Sigmoid colon (tissue), 4 donors: Measurements from ENCODE around the gene CCDC85C.

ENCODE experiments used
- POLR2A ChIP-seq, 2 donors: fragments of 450-650 bp; IDR thresholded peaks; one replicate each; pipeline ENCODE4 v1.6.1; 2016; ENCODE audit warnings: antibody characterized with exemption in 2 of 2, mild to moderate bottlenecking in 2 of 2, moderate library complexity in 2 of 2
- POLR2AphosphoS5 ChIP-seq, 4 donors: sonication (generic); formaldehyde crosslinking; IDR thresholded peaks; one replicate each; pipeline ENCODE4 v1.6.1; 2017; ENCODE audit warnings: antibody characterized with exemption in 4 of 4
- TF ChIP-seq, protein P1 (sequence below), 4 experiments: fragments of 450-650 bp in 3 of 4; fragments of 200-600 bp in 1 of 4; IDR thresholded peaks; one replicate each; pipeline ENCODE4 v1.5.1; 2016 to 2019; ENCODE audit warnings: antibody characterized with exemption in 4 of 4, mild to moderate bottlenecking in 3 of 4, moderate library complexity in 2 of 4

- TF ChIP-seq, protein P1, sequence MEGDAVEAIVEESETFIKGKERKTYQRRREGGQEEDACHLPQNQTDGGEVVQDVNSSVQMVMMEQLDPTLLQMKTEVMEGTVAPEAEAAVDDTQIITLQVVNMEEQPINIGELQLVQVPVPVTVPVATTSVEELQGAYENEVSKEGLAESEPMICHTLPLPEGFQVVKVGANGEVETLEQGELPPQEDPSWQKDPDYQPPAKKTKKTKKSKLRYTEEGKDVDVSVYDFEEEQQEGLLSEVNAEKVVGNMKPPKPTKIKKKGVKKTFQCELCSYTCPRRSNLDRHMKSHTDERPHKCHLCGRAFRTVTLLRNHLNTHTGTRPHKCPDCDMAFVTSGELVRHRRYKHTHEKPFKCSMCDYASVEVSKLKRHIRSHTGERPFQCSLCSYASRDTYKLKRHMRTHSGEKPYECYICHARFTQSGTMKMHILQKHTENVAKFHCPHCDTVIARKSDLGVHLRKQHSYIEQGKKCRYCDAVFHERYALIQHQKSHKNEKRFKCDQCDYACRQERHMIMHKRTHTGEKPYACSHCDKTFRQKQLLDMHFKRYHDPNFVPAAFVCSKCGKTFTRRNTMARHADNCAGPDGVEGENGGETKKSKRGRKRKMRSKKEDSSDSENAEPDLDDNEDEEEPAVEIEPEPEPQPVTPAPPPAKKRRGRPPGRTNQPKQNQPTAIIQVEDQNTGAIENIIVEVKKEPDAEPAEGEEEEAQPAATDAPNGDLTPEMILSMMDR (IDR thresholded peaks at IDR 0.05) = no peak
- TF ChIP-seq POLR2AphosphoS5 (IDR thresholded peaks at IDR 0.05) (no peak), POLR2A (IDR thresholded peaks at IDR 0.05) (no peak)
These were observed 31.1 kb upstream of the CCDC85C start for GRCh38 chr14:99635116-99635515.
